Naive B cell (primary cell): Measurements from ENCODE around the gene FILIP1L. TPM values are rescaled to one million over a fixed set of nuclear protein-coding genes. Genes with fewer than 3 reads are reported as not detected.

Source experiments
- ATAC-seq, 2 donors: fragments of 150-1000 bp; cut with Tn5 transposase; 2 replicates each; pipeline ENCODE4 v1.10.0; 2021; ENCODE audit warnings: low read depth in 2 of 2, mild to moderate bottlenecking in 2 of 2, moderate library complexity in 2 of 2
- DNase-seq: peaks from one replicate; pipeline ENCODE4 v3.0.0; 2022
- H3K27ac Mint-ChIP-seq, 6 donors: one replicate each; pipeline ENCODE4 v1.8.0; 2020 to 2022; ENCODE audit warnings: mild to moderate bottlenecking in 6 of 6, mixed read lengths in 6 of 6, moderate library complexity in 5 of 6, inconsistent platforms in 2 of 6
- H3K27me3 Mint-ChIP-seq, 3 donors: one replicate each; pipeline ENCODE4 v1.8.0; 2021 to 2022; ENCODE audit warnings: mixed read lengths in 3 of 3, mild to moderate bottlenecking in 1 of 3
- H3K36me3 Mint-ChIP-seq, 2 donors: one replicate each; pipeline ENCODE4 v1.8.0; 2020 to 2022; ENCODE audit warnings: mixed read lengths in 2 of 2, inconsistent platforms in 1 of 2, mild to moderate bottlenecking in 1 of 2
- H3K4me1 Mint-ChIP-seq, 3 donors: one replicate each; pipeline ENCODE4 v1.8.0; 2020 to 2022; ENCODE audit warnings: mixed read lengths in 3 of 3, inconsistent platforms in 1 of 3, mild to moderate bottlenecking in 1 of 3, moderate library complexity in 1 of 3
- H3K4me3 Mint-ChIP-seq, 8 donors: one replicate each; pipeline ENCODE4 v1.8.0; 2020 to 2022; ENCODE audit warnings: mild to moderate bottlenecking in 8 of 8, mixed read lengths in 8 of 8, moderate library complexity in 8 of 8, inconsistent platforms in 2 of 8
- H3K9me3 Mint-ChIP-seq, 7 donors: one replicate each; pipeline ENCODE4 v1.8.0; 2020 to 2022; ENCODE audit warnings: mixed read lengths in 7 of 7, mild to moderate bottlenecking in 5 of 7, inconsistent platforms in 2 of 7, moderate library complexity in 1 of 7
- polyA plus RNA-seq, 6 donors: library from polyadenylated mRNA; unstranded; fragments of 300-500 nt; fragmentation: Illumina TruSeq; gene quantifications; one replicate each; pipeline ENCODE4 v1.2.3, GENCODE V29; 2021; ENCODE audit warnings: low read depth in 6 of 6

Gene FILIP1L
- polyA plus RNA-seq = 1 to 10 TPM in 2 of 6 donors, under 1 TPM in 3, not detected in 1; 0.29 to 1.2 (median 0.99) TPM

GRCh38 chr3:100114413-100115030, at the start of gene FILIP1L:
FILIP1L (minus strand) TSS chr3:100114501.
- Mint-ChIP-seq H3K9me3 (no peaks in the 10 kb centered on the region), H3K27ac (peak within 1 kb of the TSS in 1 of 6 donors; percentile 49), H3K4me3 (no peak within 1 kb of the TSS), H3K4me1 (no peaks in the 10 kb centered on the region), H3K36me3 (no peaks in the 10 kb centered on the region), H3K27me3 (no peaks in the 10 kb centered on the region)
- DNase-seq (no peak), ATAC-seq (no peak)

DNA sequence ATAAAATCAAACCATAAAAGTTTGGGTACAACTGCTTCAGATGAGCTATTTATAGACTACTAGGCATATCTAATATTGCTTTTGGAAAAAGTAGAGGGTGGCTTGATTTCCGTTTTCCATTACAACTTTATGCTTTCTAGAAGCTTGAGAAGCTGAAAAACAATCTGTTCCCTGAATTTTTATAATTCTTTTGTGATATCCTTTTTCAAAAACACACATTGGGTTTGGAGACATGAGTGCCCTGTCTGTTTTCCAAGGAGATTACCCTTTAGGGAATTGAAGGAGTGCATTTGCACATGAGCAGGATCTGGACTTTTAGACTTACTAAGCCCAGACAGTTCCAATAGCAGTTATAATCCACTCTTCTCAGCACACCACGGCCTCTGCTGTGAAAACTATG, 49.5 kb upstream of the FILIP1L start:
- no peaks in the 10 kb centered on the region for H3K9me3 Mint-ChIP-seq
- no peak overlapping the region for H3K4me3 Mint-ChIP-seq
- no peak overlapping the region for H3K27ac Mint-ChIP-seq
- no peaks in the 10 kb centered on the region for H3K4me1 Mint-ChIP-seq
- no peak for ATAC-seq
- DNase-seq = no peak
- H3K27me3 Mint-ChIP-seq = no peaks in the 10 kb centered on the region
- peaks cover 0 to 19% of the 10 kb centered on the region in 2 donors for H3K36me3 Mint-ChIP-seq

DNA sequence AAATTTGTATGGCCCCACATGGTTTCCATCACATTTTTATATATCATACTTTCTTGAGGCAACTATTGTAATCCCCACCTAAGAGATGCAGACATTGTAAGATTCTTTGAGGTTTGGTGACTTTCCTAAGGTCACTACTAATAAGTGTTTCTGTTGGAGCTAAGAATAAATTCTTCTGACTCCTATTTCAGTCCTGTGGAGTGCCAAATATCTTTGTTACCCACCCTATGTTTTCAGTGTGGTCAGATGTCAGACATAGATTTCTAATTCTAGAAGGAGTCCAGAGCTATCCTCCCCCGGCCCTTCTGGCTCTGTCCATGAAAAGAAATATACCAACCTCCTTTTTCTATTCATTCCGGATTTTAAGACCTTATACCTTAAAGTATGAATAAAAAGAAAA, 46.2 kb upstream of the FILIP1L start:
- no peak for ATAC-seq
- Mint-ChIP-seq H3K27ac (no peak overlapping the region), H3K4me3 (no peak overlapping the region), H3K36me3 (peaks cover 15 to 33% of the 10 kb centered on the region in 2 donors), H3K4me1 (no peaks in the 10 kb centered on the region), H3K9me3 (peaks cover 5 to 16% (median 11%) of the 10 kb centered on the region in 7 donors), H3K27me3 (no peaks in the 10 kb centered on the region)
- DNase-seq = no peak

GRCh38 chr3:100159331-100160153, 45.2 kb upstream of the FILIP1L start:
- DNase-seq (no peak), ATAC-seq (no peak)
- Mint-ChIP-seq H3K4me3 (no peak overlapping the region), H3K36me3 (peaks cover 24 to 37% of the 10 kb centered on the region in 2 donors), H3K27me3 (no peaks in the 10 kb centered on the region), H3K27ac (no peak overlapping the region), H3K4me1 (no peaks in the 10 kb centered on the region), H3K9me3 (peaks cover 12 to 22% (median 18%) of the 10 kb centered on the region in 7 donors)

- peaks cover 24 to 37% of the 10 kb centered on the region in 2 donors for H3K36me3 Mint-ChIP-seq
- ATAC-seq = no peak
Measured at GRCh38 chr3:100158918-100159330, 44.6 kb upstream of the FILIP1L start.

DNA sequence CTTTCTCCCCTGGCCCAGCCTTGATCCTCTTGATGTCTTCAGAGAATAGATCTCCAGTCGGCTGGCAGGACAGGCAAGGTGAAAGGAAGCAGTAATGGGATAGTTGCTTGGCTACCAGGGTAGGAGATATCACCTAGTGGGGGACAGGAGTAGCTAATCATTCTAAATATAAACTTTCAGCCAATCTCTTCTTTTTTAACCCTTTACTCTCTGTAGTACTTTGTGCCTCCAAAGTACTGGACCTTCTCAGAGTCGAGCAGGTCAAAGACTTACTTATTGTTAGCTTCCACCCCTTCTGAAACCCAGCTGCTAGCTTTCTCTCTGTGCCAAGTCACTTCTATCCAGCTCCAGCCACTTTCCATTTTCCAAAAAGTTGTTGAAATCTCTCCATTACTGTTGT, 43.4 kb upstream of the FILIP1L start:
- H3K9me3 Mint-ChIP-seq = peaks cover 12 to 24% (median 20%) of the 10 kb centered on the region in 7 donors
- DNase-seq = no peak
- ATAC-seq = no peak
- no peak overlapping the region for H3K27ac Mint-ChIP-seq
- no peaks in the 10 kb centered on the region for H3K4me1 Mint-ChIP-seq
- H3K36me3 Mint-ChIP-seq = peaks cover 34 to 44% of the 10 kb centered on the region in 2 donors
- H3K4me3 Mint-ChIP-seq = no peak overlapping the region
- no peaks in the 10 kb centered on the region for H3K27me3 Mint-ChIP-seq

More at GRCh38 chr3:100158918-100159330, 44.6 kb upstream of the FILIP1L start:
- no peak overlapping the region for H3K27ac Mint-ChIP-seq
- H3K4me1 Mint-ChIP-seq = no peaks in the 10 kb centered on the region
- peaks cover 12 to 22% (median 20%) of the 10 kb centered on the region in 7 donors for H3K9me3 Mint-ChIP-seq
- no peaks in the 10 kb centered on the region for H3K27me3 Mint-ChIP-seq
- DNase-seq = no peak
- H3K4me3 Mint-ChIP-seq = no peak overlapping the region

GRCh38 chr3:100155590-100155989, 41.3 kb upstream of the FILIP1L start:
- Mint-ChIP-seq H3K9me3 (peaks cover 12 to 24% (median 20%) of the 10 kb centered on the region in 7 donors), H3K27ac (no peak overlapping the region), H3K4me3 (no peak overlapping the region), H3K4me1 (no peaks in the 10 kb centered on the region), H3K27me3 (no peaks in the 10 kb centered on the region), H3K36me3 (peaks cover 55 to 60% of the 10 kb centered on the region in 2 donors)
- no peak for ATAC-seq
- DNase-seq = no peak

GRCh38 chr3:100155128-100155527, 40.8 kb upstream of the FILIP1L start:
- no peak for ATAC-seq
- peaks cover 0 to under 1% (median 0%) of the 10 kb centered on the region in 3 donors for H3K4me1 Mint-ChIP-seq
- no peaks in the 10 kb centered on the region for H3K27me3 Mint-ChIP-seq
- H3K4me3 Mint-ChIP-seq = no peak overlapping the region
- H3K27ac Mint-ChIP-seq = peak overlapping the region in 1 of 6 donors; percentile 6
- H3K36me3 Mint-ChIP-seq = peaks cover 58% of the 10 kb centered on the region in 2 donors
- DNase-seq = no peak
- H3K9me3 Mint-ChIP-seq = peaks cover 12 to 24% (median 20%) of the 10 kb centered on the region in 7 donors

DNA sequence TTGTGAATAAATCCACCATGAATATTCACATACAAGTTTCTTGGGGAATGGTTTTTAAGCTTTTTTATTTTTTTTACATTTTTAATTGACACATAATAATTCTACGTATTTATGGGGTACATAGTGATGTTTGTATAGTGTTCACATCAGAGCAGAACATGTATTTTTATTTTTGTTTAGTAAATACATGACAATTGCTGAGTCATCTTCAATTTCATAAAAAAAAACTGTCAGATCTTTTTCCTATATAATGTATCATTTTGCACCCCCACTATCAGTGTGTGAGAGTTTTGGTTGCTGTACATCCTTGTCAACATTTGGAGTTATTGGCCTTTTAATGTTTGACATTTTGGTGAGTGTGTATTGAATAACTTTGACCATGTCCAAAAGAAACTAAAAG, 39.9 kb upstream of the FILIP1L start:
- Mint-ChIP-seq H3K27me3 (no peaks in the 10 kb centered on the region), H3K36me3 (peaks cover 60 to 67% of the 10 kb centered on the region in 2 donors), H3K4me1 (peaks cover 3 to 5% (median 3%) of the 10 kb centered on the region in 3 donors)

GRCh38 chr3:100151024-100151707, 36.9 kb upstream of the FILIP1L start:
- H3K4me3 Mint-ChIP-seq = no peak overlapping the region
- H3K4me1 Mint-ChIP-seq = peaks cover 3 to 8% (median 5%) of the 10 kb centered on the region in 3 donors
- ATAC-seq (no peak), DNase-seq (no peak)
- peak overlapping the region in 3 of 6 donors; percentile 12 to 39 (median 30) for H3K27ac Mint-ChIP-seq
- H3K36me3 Mint-ChIP-seq = peaks cover 53 to 60% of the 10 kb centered on the region in 2 donors
- H3K9me3 Mint-ChIP-seq = peaks cover 7 to 16% (median 11%) of the 10 kb centered on the region in 7 donors
- no peaks in the 10 kb centered on the region for H3K27me3 Mint-ChIP-seq

More for the DNA sequence above, 39.9 kb upstream of the FILIP1L start:
- no peak for DNase-seq
- no peak for ATAC-seq
- H3K9me3 Mint-ChIP-seq = peaks cover 12 to 24% (median 20%) of the 10 kb centered on the region in 7 donors
- no peak overlapping the region for H3K27ac Mint-ChIP-seq
- H3K4me3 Mint-ChIP-seq = no peak overlapping the region

- H3K4me1 Mint-ChIP-seq = peaks cover 3 to 8% (median 5%) of the 10 kb centered on the region in 3 donors
- H3K9me3 Mint-ChIP-seq = peaks cover 6 to 12% (median 8%) of the 10 kb centered on the region in 7 donors
- ATAC-seq = no peak
- peaks cover 51 to 58% of the 10 kb centered on the region in 2 donors for H3K36me3 Mint-ChIP-seq
- no peak for DNase-seq
- H3K4me3 Mint-ChIP-seq = no peak overlapping the region
- H3K27ac Mint-ChIP-seq = peak overlapping the region in 1 of 6 donors; percentile 58
- H3K27me3 Mint-ChIP-seq = no peaks in the 10 kb centered on the region
Measured at GRCh38 chr3:100150473-100150872, 36.2 kb upstream of the FILIP1L start.

DNA sequence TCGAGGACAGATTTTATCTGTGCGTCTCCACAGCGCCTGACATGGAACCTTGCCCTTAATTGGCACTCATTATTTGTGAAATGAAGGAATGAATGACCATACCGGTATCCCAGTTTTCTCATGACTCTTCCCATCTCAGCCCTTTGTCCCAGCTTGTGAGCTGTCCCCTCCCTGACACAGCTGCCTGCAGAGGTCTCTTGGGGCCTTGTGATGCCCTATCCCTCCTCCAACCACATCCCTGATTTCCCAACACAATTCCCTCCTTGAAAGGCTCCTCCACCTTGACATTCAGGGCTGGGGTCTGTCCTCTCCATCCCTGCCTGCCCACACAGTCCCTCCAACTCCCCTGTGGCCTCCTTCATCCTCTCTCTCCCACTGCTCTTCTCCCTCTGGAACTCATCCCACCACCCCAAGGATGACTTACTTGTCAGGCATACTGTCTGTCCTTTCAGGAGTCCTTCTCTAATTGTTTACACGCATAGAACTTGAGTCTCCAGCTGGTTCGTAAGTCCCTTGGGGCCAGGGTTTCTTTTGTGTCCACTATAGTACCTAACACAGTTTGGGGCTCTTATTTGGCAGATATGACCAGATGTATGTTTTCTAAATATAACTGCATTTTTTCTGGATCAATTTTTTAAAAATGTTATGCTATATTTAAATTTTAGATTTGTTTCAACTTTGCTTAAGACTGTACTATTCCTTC, 35.6 kb upstream of the FILIP1L start:
- DNase-seq (no peak), ATAC-seq (no peak)
- peaks cover 45 to 52% of the 10 kb centered on the region in 2 donors for H3K36me3 Mint-ChIP-seq
- peaks cover under 1 to 8% (median 2%) of the 10 kb centered on the region in 7 donors for H3K9me3 Mint-ChIP-seq
- H3K27me3 Mint-ChIP-seq = no peaks in the 10 kb centered on the region
- H3K4me3 Mint-ChIP-seq = no peak overlapping the region
- H3K4me1 Mint-ChIP-seq = peaks cover 3 to 8% (median 5%) of the 10 kb centered on the region in 3 donors
- H3K27ac Mint-ChIP-seq = peak overlapping the region in 2 of 6 donors; percentile 8 to 74

GRCh38 chr3:100149130-100149529, 34.8 kb upstream of the FILIP1L start:
- peaks cover 0 to 5% (median 1%) of the 10 kb centered on the region in 7 donors for H3K9me3 Mint-ChIP-seq
- H3K4me1 Mint-ChIP-seq = peaks cover 8 to 10% (median 10%) of the 10 kb centered on the region in 3 donors
- no peak overlapping the region for H3K27ac Mint-ChIP-seq
- H3K36me3 Mint-ChIP-seq = peaks cover 44 to 52% of the 10 kb centered on the region in 2 donors
- no peaks in the 10 kb centered on the region for H3K27me3 Mint-ChIP-seq
- DNase-seq (no peak), ATAC-seq (no peak)
- no peak overlapping the region for H3K4me3 Mint-ChIP-seq
